GM12878 (cell line): ENCODE results near the gene CUTA. TPM values are rescaled to one million over a fixed set of nuclear protein-coding genes. Genes with fewer than 3 reads are reported as not detected.

Experiments used
- ATAC-seq: fragments of 200-7000 bp; cut with Tn5 transposase; 3 replicates; pipeline ENCODE4 v1.9.1; 2020; ENCODE audit warnings: mild to moderate bottlenecking, moderate library complexity
- BruUV-seq: library from RNA; stranded (reverse); fragments of 400-500 nt; replicated peaks from 2 replicates; lab custom pipeline; 2021; lab: Mats Ljungman, UMichigan
- CTCF ChIA-PET: fragments of 300-600 bp; sonication (Branson Sonifier 250); formaldehyde crosslinking; extraction: SDS; loops from one replicate; lab custom pipeline; 2021; ENCODE audit warnings: inconsistent platforms; lab: Yijun Ruan, JAX
- POLR2A ChIA-PET: fragments of 350-600 bp; formaldehyde crosslinking; extraction: SDS; loops from one replicate; lab custom pipeline; 2021; ENCODE audit warnings: inconsistent platforms; lab: Charles Lee
- RAD21 ChIA-PET: fragments of 300-600 bp; sonication (Branson Sonifier 250); formaldehyde crosslinking; loops from one replicate; lab custom pipeline; 2023; ENCODE audit warnings: antibody characterized with exemption; ENCODE audit not compliant: unreplicated experiment; lab: Charles Lee
- SMC1A ChIA-PET: fragments of 300-600 bp; sonication (Branson Sonifier 250); formaldehyde crosslinking; loops from one replicate; lab custom pipeline; 2023; ENCODE audit not compliant: unreplicated experiment, uncharacterized antibody; lab: Charles Lee
- DNase-seq: peaks from one replicate; pipeline ENCODE4 v3.0.0-alpha.2; 2011; ENCODE audit warnings: low read depth, low spot score
- FAIRE-seq: peaks from 3 replicates; lab custom pipeline; 2011; peaks lifted over from hg19 to GRCh38; lab: Jason Lieb, UNC
- H2AFZ ChIP-seq: 2 replicates; pipeline ENCODE4 v1.6.0; 2011; ENCODE audit warnings: low read depth, low read length, control low read depth; ENCODE audit not compliant: control insufficient read depth
- H3K27ac ChIP-seq: 2 replicates; pipeline ENCODE4 v1.5.1; 2011; ENCODE audit warnings: control low read depth; ENCODE audit not compliant: control insufficient read depth, insufficient read depth
- H3K27me3 ChIP-seq, 2 experiments: replicated peaks in 1 of 2; 2 replicates each; pipeline versions ENCODE4 v1.6.0 to v1.6.1; 2011; ENCODE audit warnings: low read length in 1 of 2; ENCODE audit not compliant: control insufficient read depth in 2 of 2, insufficient read depth in 2 of 2
- H3K36me3 ChIP-seq, 2 experiments: 2 replicates each; pipeline ENCODE4 v1.5.1; 2011; ENCODE audit warnings: low read length in 1 of 2; ENCODE audit not compliant: control insufficient read depth in 2 of 2, insufficient read depth in 2 of 2
- H3K4me1 ChIP-seq: 2 replicates; pipeline ENCODE4 v1.6.1; 2011; ENCODE audit warnings: mild to moderate bottlenecking, low read length, moderate library complexity, mixed read lengths; ENCODE audit not compliant: control insufficient read depth, insufficient read depth
- H3K4me2 ChIP-seq: 2 replicates; pipeline ENCODE4 v1.6.0; 2011; ENCODE audit warnings: control low read depth; ENCODE audit not compliant: control insufficient read depth, insufficient read depth
- H3K4me3 ChIP-seq: fragments of 200-600 bp; sonication (generic); 2 replicates; pipeline ENCODE4 v1.5.1; 2016
- H3K79me2 ChIP-seq: 2 replicates; pipeline ENCODE4 v1.6.0; 2011; ENCODE audit warnings: low read length; ENCODE audit not compliant: control insufficient read depth, insufficient read depth
- H3K9ac ChIP-seq: 2 replicates; pipeline ENCODE4 v1.8.0; 2011; ENCODE audit warnings: low read length, control low read depth, mixed read lengths; ENCODE audit not compliant: control insufficient read depth, insufficient read depth
- H3K9me3 ChIP-seq: replicated peaks from 3 replicates; pipeline ENCODE4 v1.5.1; 2011; ENCODE audit warnings: mild to moderate bottlenecking, low read length; ENCODE audit not compliant: control insufficient read depth, insufficient read depth
- H4K20me1 ChIP-seq: 2 replicates; pipeline ENCODE4 v1.6.0; 2011; ENCODE audit not compliant: control insufficient read depth, insufficient read depth
- ATF7 ChIP-seq: fragments of 450-650 bp; IDR thresholded peaks from 2 replicates; pipeline ENCODE4 v1.6.1; 2016; ENCODE audit warnings: low read depth, mild to moderate bottlenecking
- CHD2 ChIP-seq: IDR thresholded peaks from 2 replicates; pipeline ENCODE4 v1.6.1; 2011; ENCODE audit warnings: low read depth, low read length, improper control_type of control experiment, borderline replicate concordance
- EED ChIP-seq: sonication (generic); IDR thresholded peaks from 2 replicates; pipeline ENCODE4 v1.6.1; 2016; ENCODE audit warnings: antibody characterized with exemption, low read depth
- NKRF ChIP-seq: fragments of 450-650 bp; conservative IDR thresholded peaks from 2 replicates; pipeline ENCODE4 v1.6.1; 2017; ENCODE audit warnings: mild to moderate bottlenecking, moderate library complexity
- NRF1 ChIP-seq: conservative IDR thresholded peaks from 2 replicates; pipeline ENCODE4 v1.6.1; 2011; ENCODE audit warnings: mild to moderate bottlenecking, low read depth, low read length, improper control_type of control experiment
- RAD51 ChIP-seq: fragments of 450-650 bp; IDR thresholded peaks from 2 replicates; pipeline ENCODE4 v1.6.1; 2016; ENCODE audit warnings: moderate library complexity, mild to moderate bottlenecking, inconsistent platforms
- ZZZ3 ChIP-seq: IDR thresholded peaks from 2 replicates; pipeline ENCODE4 v1.6.1; 2011; ENCODE audit warnings: low read depth; ENCODE audit not compliant: control insufficient read depth, insufficient read length
- WGBS: methylation state at CpG from one replicate; pipeline ENCODE4 v1.1.6; 2016; ENCODE audit warnings: low lambda C conversion rate; ENCODE audit not compliant: insufficient replicate concordance, insufficient coverage; ENCODE audit errors: missing lambda C conversion rate; 5-methylcytosine and 5-hydroxymethylcytosine counted together
- in situ Hi-C: fragments of 300-500 bp; cut with MboI; formaldehyde crosslinking; loops from 9 replicates; pipeline ENCODE4 v1.14.3; 2018; ENCODE audit warnings: mixed read lengths
- intact Hi-C: fragments of 100-400 bp; cut with micrococcal nuclease; formaldehyde crosslinking; loops from one replicate; pipeline ENCODE4 v1.14.2; 2022; ENCODE audit not compliant: unreplicated experiment
- polyA plus RNA-seq, 11 experiments: library from polyadenylated mRNA; depleted of rRNA in 4 of 11; unstranded in 6 of 11; stranded (reverse) in 5 of 11; fragments of >200 nt; fragmentation: Nextera tagmentation in 4 of 11; fragmentation: Illumina TruSeq in 1 of 11; extraction: Ambion mirVana in 4 of 11; extraction: Trizol in 1 of 11; gene quantifications; 1 replicate in 1 of 11; 2 replicates in 10 of 11; pipeline versions ENCODE4 v1.2.1 to v1.2.3, GENCODE V29; 2011 to 2016; ENCODE audit warnings: inconsistent platforms in 2 of 11, missing spikeins in 2 of 11, low read depth in 1 of 11
- total RNA-seq, 4 experiments: library from RNA; depleted of rRNA in 3 of 4; stranded (reverse); fragments of >200 nt in 3 of 4; fragmentation: Illumina TruSeq in 1 of 4; extraction: Trizol in 1 of 4; gene quantifications; 2 replicates each; pipeline versions ENCODE4 v1.2.1 to v1.2.3, GENCODE V29; 2013 to 2021

The CUTA gene
- total and polyA plus RNA-seq, 10 of the 15 experiments (the other 5 are each of a cell fraction or from before 2014, with no cell fraction given), result 102 to 293 (median 189) TPM

GRCh38 chr6:33434961-33435360 is 17.1 kb upstream of the CUTA start:
- Histone ChIP-seq H3K4me2 (no peak overlapping the region), H2AFZ (no peak overlapping the region), H3K79me2 (peaks cover 5% of the 10 kb centered on the region), H3K27me3 (no peaks in the 10 kb centered on the region), H3K9ac (no peak overlapping the region), H3K36me3 (peaks cover 0 to 3% of the 10 kb centered on the region in 2 experiments; a peak in 2 of 4 replicates), H3K4me1 (peaks cover 27% of the 10 kb centered on the region), H4K20me1 (no peaks in the 10 kb centered on the region), H3K27ac (no peak overlapping the region), H3K9me3 (no peaks in the 10 kb centered on the region), H3K4me3 (no peak overlapping the region)
- CTCF ChIA-PET, result interaction anchor here (1.4 kb wide), 1 partner anchor 11 kb away, joined by 3 read pairs; no protein-coding TSS in a partner anchor
- SMC1A ChIA-PET, result no interaction called here
- no TSS peak for BruUV-seq
- RAD21 ChIA-PET, result no interaction called here
- in situ Hi-C loops (no loop called here), intact Hi-C loops (no loop called here)
- no peak for DNase-seq
- FAIRE-seq, result no peak
- ATAC-seq, result no peak
- POLR2A ChIA-PET, result interaction anchor here (0.6 to 0.7 kb wide), 2 partner anchors 259 to 1025 kb away, joined by 3 read pairs; no protein-coding TSS in a partner anchor
- WGBS, result 100% methylated on average over 1 of the region's 4 CpGs
- TF ChIP-seq NKRF, result no peak
- TF ChIP-seq RAD51, result no peak
- no peak for TF ChIP-seq ZZZ3
- TF ChIP-seq CHD2, result no peak
- TF ChIP-seq NRF1, result no peak
- no peak for TF ChIP-seq EED
- TF ChIP-seq ATF7, result no peak
